SK-N-SH (cell line): ENCODE results near the gene EEF1B2. TPM values are rescaled to one million over a fixed set of nuclear protein-coding genes. Genes with fewer than 3 reads are reported as not detected.

ENCODE experiments used
- CTCF ChIA-PET: fragments of 300-600, 350-600 bp; formaldehyde crosslinking; extraction: SDS; loops from one replicate; lab custom pipeline; 2021; lab: Yijun Ruan, JAX
- POLR2A ChIA-PET: fragments of 350-600 bp; sonication (Branson Sonifier 250); formaldehyde crosslinking; extraction: SDS; loops from one replicate; lab custom pipeline; 2020; ENCODE audit warnings: antibody characterized with exemption, inconsistent platforms; lab: Yijun Ruan, JAX
- DNase-seq: peaks from one replicate; pipeline ENCODE4 v3.0.0; 2012
- H2AFZ ChIP-seq: fragments of 200-600 bp; sonication (generic); 2 replicates; pipeline ENCODE4 v1.8.1; 2016; ENCODE audit warnings: antibody characterized with exemption, mild to moderate bottlenecking, low read depth
- H3F3A ChIP-seq: fragments of 200-600 bp; sonication (generic); replicated peaks from 2 replicates; pipeline ENCODE3; 2016; ENCODE audit warnings: antibody characterized with exemption, mild to moderate bottlenecking; ENCODE audit not compliant: insufficient read depth
- H3K27ac ChIP-seq, 2 experiments: fragments of 200-500 bp in 1 of 2; fragments of 200-600 bp in 1 of 2; sonication (Bioruptor generic) in 1 of 2; sonication (generic), shearing (Covaris generic) in 1 of 2; 2 replicates each; pipeline versions ENCODE4 v1.5.1 to v1.6.1; 2014 to 2016; ENCODE audit warnings: low read depth in 2 of 2, inconsistent platforms in 1 of 2, low read length in 1 of 2, mild to moderate bottlenecking in 1 of 2, mixed read lengths in 1 of 2
- H3K27me3 ChIP-seq: fragments of 200-600 bp; sonication (generic), shearing (Covaris generic); 2 replicates; pipeline ENCODE4 v1.6.1; 2016; ENCODE audit warnings: mixed run types; ENCODE audit not compliant: insufficient read depth
- H3K36me3 ChIP-seq, 2 experiments: fragments of 200-500 bp in 1 of 2; fragments of 200-600 bp in 1 of 2; sonication (Bioruptor generic) in 1 of 2; sonication (generic) in 1 of 2; replicated peaks in 1 of 2; 2 replicates each; pipeline versions ENCODE3 to v1.5.1; 2014 to 2016; ENCODE audit warnings: low read length in 1 of 2, mild to moderate bottlenecking in 1 of 2; ENCODE audit not compliant: insufficient read depth in 2 of 2, control insufficient read depth in 1 of 2
- H3K4me1 ChIP-seq, 2 experiments: fragments of 200-500 bp in 1 of 2; fragments of 200-600 bp in 1 of 2; sonication (Bioruptor generic) in 1 of 2; sonication (generic), shearing (Covaris generic) in 1 of 2; 2 replicates each; pipeline versions ENCODE4 v1.5.1 to v1.6.1; 2014 to 2016; ENCODE audit warnings: low read depth in 1 of 2, low read length in 1 of 2, mixed run types in 1 of 2; ENCODE audit not compliant: insufficient read depth in 2 of 2, control insufficient read depth in 1 of 2
- H3K4me2 ChIP-seq: fragments of 200-600 bp; sonication (generic), shearing (Covaris generic); 2 replicates; pipeline ENCODE4 v1.6.1; 2017; ENCODE audit warnings: mixed run types
- H3K4me3 ChIP-seq, 2 experiments: fragments of 200-500 bp in 1 of 2; fragments of 200-600 bp in 1 of 2; sonication (Bioruptor generic) in 1 of 2; sonication (generic), shearing (Covaris generic) in 1 of 2; 2 replicates each; pipeline versions ENCODE4 v1.5.1 to v1.8.1; 2014 to 2016; ENCODE audit warnings: low read depth in 2 of 2, inconsistent platforms in 1 of 2, low read length in 1 of 2, mild to moderate bottlenecking in 1 of 2, mixed read lengths in 1 of 2, moderate library complexity in 1 of 2
- H3K79me2 ChIP-seq: fragments of 200-600 bp; sonication (generic); 2 replicates; pipeline ENCODE4 v1.8.1; 2017; ENCODE audit warnings: mild to moderate bottlenecking; ENCODE audit not compliant: insufficient read depth
- H3K9ac ChIP-seq: fragments of 200-600 bp; sonication (generic); 2 replicates; pipeline ENCODE4 v1.6.1; 2017; ENCODE audit warnings: mixed run types
- H3K9me2 ChIP-seq: fragments of 200-600 bp; sonication (generic); 2 replicates; pipeline ENCODE4 v1.6.1; 2017; ENCODE audit warnings: mixed run types
- H3K9me3 ChIP-seq: fragments of 200-600 bp; sonication (generic); 2 replicates; pipeline ENCODE4 v1.6.1; 2017; ENCODE audit warnings: mixed run types, mild to moderate bottlenecking, moderate library complexity
- H4K20me1 ChIP-seq: fragments of 200-600 bp; sonication (generic); 2 replicates; pipeline ENCODE4 v1.6.1; 2017; ENCODE audit warnings: mild to moderate bottlenecking, mixed run types; ENCODE audit not compliant: insufficient read depth
- CHD2 ChIP-seq: fragments of 150-350 bp; IDR thresholded peaks from 2 replicates; pipeline ENCODE4 v1.6.1; 2018; ENCODE audit warnings: low read length; ENCODE audit not compliant: partially characterized antibody
- ELF1 ChIP-seq: IDR thresholded peaks from 2 replicates; pipeline ENCODE4 v1.4.0; 2012
- EP300 ChIP-seq, 2 experiments: IDR thresholded peaks; 2 replicates each; pipeline versions ENCODE4 v1.4.0 to v1.6.1; 2012; ENCODE audit warnings: borderline replicate concordance in 1 of 2, low read depth in 1 of 2, low read length in 1 of 2
- EZH2phosphoT487 ChIP-seq: fragments of 200-600 bp; sonication (generic); IDR thresholded peaks from 2 replicates; pipeline ENCODE4 v1.6.1; 2017; ENCODE audit warnings: low read depth, mixed run types, mild to moderate bottlenecking, antibody characterized with exemption, moderate library complexity, borderline replicate concordance
- FOSL2 ChIP-seq: IDR thresholded peaks from 2 replicates; pipeline ENCODE4 v1.4.0; 2012; ENCODE audit warnings: low read depth, mild to moderate bottlenecking, moderate library complexity, borderline replicate concordance
- FOXM1 ChIP-seq: IDR thresholded peaks from 2 replicates; pipeline ENCODE4 v1.4.0; 2012; ENCODE audit warnings: low read depth, mild to moderate bottlenecking
- GABPA ChIP-seq: IDR thresholded peaks from 2 replicates; pipeline ENCODE4 v1.4.0; 2012; ENCODE audit warnings: low read depth, mild to moderate bottlenecking
- JUND ChIP-seq: IDR thresholded peaks from 2 replicates; pipeline ENCODE4 v1.4.0; 2012
- MXI1 ChIP-seq: IDR thresholded peaks from 2 replicates; pipeline ENCODE4 v1.6.1; 2012; ENCODE audit warnings: mild to moderate bottlenecking, low read depth, low read length, improper control_type of control experiment
- RAD21 ChIP-seq: IDR thresholded peaks from 2 replicates; pipeline ENCODE4 v1.6.1; 2012; ENCODE audit warnings: mild to moderate bottlenecking, low read length
- RFX5 ChIP-seq: IDR thresholded peaks from 2 replicates; pipeline ENCODE4 v1.6.1; 2012; ENCODE audit warnings: mild to moderate bottlenecking, improper control_type of control experiment, low read length
- RXRA ChIP-seq: IDR thresholded peaks from 2 replicates; pipeline ENCODE4 v1.4.0; 2012; ENCODE audit warnings: low read depth, mild to moderate bottlenecking, borderline replicate concordance
- SMC3 ChIP-seq: IDR thresholded peaks from 2 replicates; pipeline ENCODE4 v1.6.1; 2012; ENCODE audit warnings: low read depth, low read length, improper control_type of control experiment
- TAF1 ChIP-seq: IDR thresholded peaks from 2 replicates; pipeline ENCODE4 v1.6.1; 2012; ENCODE audit warnings: low read depth, mild to moderate bottlenecking, low read length, moderate library complexity, borderline replicate concordance
- TCF12 ChIP-seq: IDR thresholded peaks from 2 replicates; pipeline ENCODE4 v1.4.0; 2012
- TEAD4 ChIP-seq: IDR thresholded peaks from 2 replicates; pipeline ENCODE4 v1.4.0; 2012; ENCODE audit warnings: mild to moderate bottlenecking, borderline replicate concordance; ENCODE audit not compliant: insufficient read depth
- WGBS: methylation state at CpG from one replicate; pipeline ENCODE4 v1.1.6; 2017; ENCODE audit warnings: low lambda C conversion rate; 5-methylcytosine and 5-hydroxymethylcytosine counted together
- polyA plus RNA-seq, 3 experiments: library from polyadenylated mRNA; depleted of rRNA; stranded (reverse); fragments of >200 nt; gene quantifications; 2 replicates each; pipeline ENCODE4 v1.2.3, GENCODE V29; 2012
- TF ChIP-seq, protein P1 (sequence below): IDR thresholded peaks from 2 replicates; pipeline ENCODE4 v1.4.0; 2012; ENCODE audit warnings: low read depth
- TF ChIP-seq, protein P2 (sequence below): IDR thresholded peaks from 2 replicates; pipeline ENCODE4; 2012
- TF ChIP-seq, protein P3 (sequence below): fragments of 150-350 bp; IDR thresholded peaks from 2 replicates; pipeline ENCODE4 v1.6.1; 2016; ENCODE audit warnings: mild to moderate bottlenecking, low read depth, low read length
- TF ChIP-seq, protein P4 (sequence below): fragments of 200-600 bp; sonication (generic); IDR thresholded peaks from 2 replicates; pipeline ENCODE4 v1.6.1; 2017; ENCODE audit warnings: antibody characterized with exemption, mild to moderate bottlenecking, moderate library complexity
- TF ChIP-seq, protein P5 (sequence below): IDR thresholded peaks from 2 replicates; pipeline ENCODE4 v1.4.0; 2012; ENCODE audit warnings: low read depth, borderline replicate concordance

Gene EEF1B2
- polyA plus RNA-seq, 1 of the 3 experiments (the other 2 are of a cell fraction), result 815 TPM

DNA sequence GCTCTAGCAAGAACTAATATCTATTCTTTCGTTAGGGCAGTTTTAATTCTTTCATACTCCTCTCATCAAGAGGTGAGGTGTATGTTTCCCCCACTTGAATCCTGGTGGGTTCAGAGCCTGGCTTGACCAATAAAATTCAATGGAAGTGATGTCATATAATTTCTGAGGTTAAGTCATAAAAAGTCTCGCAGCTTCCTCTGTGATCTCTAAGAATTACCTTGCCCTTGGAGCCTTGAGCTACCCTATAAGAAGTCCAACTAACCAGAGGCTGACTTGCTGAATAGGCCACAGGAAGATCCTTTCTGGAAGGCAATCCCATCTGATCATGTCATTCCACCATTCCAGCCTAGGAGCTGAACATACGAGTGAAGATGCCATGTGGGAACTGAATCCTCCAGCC is 47.6 kb upstream of the EEF1B2 start:
- Histone ChIP-seq H3F3A (no peaks in the 10 kb centered on the region), H3K36me3 (peaks cover 0 to 11% of the 10 kb centered on the region in 2 experiments), H3K79me2 (no peaks in the 10 kb centered on the region), H2AFZ (no peak overlapping the region), H3K9ac (no peak overlapping the region), H4K20me1 (no peaks in the 10 kb centered on the region), H3K4me3 (no peak overlapping the region), H3K27ac (no peak overlapping the region), H3K4me2 (no peak overlapping the region), H3K9me3 (no peaks in the 10 kb centered on the region), H3K4me1 (no peaks in the 10 kb centered on the region), H3K9me2 (no peaks in the 10 kb centered on the region), H3K27me3 (no peaks in the 10 kb centered on the region)
- TF ChIP-seq SMC3, result no peak
- no peak for TF ChIP-seq ELF1
- TF ChIP-seq GABPA, result no peak
- no peak for TF ChIP-seq TEAD4
- no peak for TF ChIP-seq EP300 (IDR thresholded peaks at IDR 0.05; ENCODE audit: borderline replicate concordance in 1 of 2, low read depth in 1 of 2, low read length in 1 of 2)
- no peak for TF ChIP-seq RAD21
- TF ChIP-seq FOXM1, result no peak
- no peak for TF ChIP-seq FOSL2
- TF ChIP-seq JUND, result no peak
- TF ChIP-seq EZH2phosphoT487, result no peak
- no peak for TF ChIP-seq RXRA
- WGBS, result 90% methylated on average over 3 of the region's 3 CpGs
- CTCF ChIA-PET, result no interaction called here
- POLR2A ChIA-PET, result no interaction called here
- no peak for DNase-seq

DNA sequence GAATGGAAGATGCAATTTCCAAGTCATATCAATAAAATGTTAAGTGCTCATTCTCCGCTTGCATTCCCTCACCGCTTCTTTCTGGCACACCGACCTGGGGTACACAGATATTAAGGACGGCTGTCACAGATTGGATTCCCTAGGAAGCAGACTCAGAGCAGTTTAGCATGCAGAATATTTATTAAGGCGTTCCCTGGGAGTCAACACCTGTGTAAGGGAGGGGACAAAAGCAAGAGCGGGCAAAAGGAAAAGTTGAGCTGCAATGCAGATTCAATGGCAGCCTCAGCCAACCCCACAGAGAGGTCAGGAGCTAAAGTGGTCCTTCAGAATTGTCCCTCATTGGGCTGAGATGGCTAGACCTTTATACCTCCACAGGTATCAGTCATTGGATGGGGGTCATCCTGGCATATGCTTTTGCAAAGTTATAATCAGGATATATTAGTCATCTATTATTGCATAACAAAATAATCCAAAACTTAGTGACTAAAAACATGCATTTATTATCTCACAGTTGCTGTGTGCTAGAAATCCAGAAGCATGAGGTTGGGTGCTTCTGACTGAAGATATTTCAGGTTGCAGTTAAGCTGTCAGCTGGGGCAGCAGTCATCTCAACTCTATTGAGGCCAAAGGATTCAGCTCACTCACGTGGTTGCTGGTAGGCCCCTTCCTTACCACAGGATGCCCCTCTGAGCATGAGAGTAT is 46.7 kb upstream of the EEF1B2 start:
- H3K27ac ChIP-seq, result no peak overlapping the region
- no peak for DNase-seq
- H3K9me3 ChIP-seq, result no peaks in the 10 kb centered on the region
- ChIA-PET POLR2A (no interaction called here), CTCF (no interaction called here)
- no peaks in the 10 kb centered on the region for H3K79me2 ChIP-seq
- no peak overlapping the region for H3K9ac ChIP-seq
- H3F3A ChIP-seq, result no peaks in the 10 kb centered on the region
- no peaks in the 10 kb centered on the region for H3K9me2 ChIP-seq
- no peaks in the 10 kb centered on the region for H3K4me1 ChIP-seq
- H3K4me2 ChIP-seq, result no peak overlapping the region
- H3K27me3 ChIP-seq, result no peaks in the 10 kb centered on the region
- peaks cover 0 to 20% of the 10 kb centered on the region in 2 experiments for H3K36me3 ChIP-seq
- 99% methylated on average over 7 of the region's 7 CpGs for WGBS
- H2AFZ ChIP-seq, result no peak overlapping the region
- H3K4me3 ChIP-seq, result no peak overlapping the region
- TF ChIP-seq RAD21 (no peak), TCF12 (no peak), TAF1 (no peak), EP300 (IDR thresholded peaks at IDR 0.05; ENCODE audit: borderline replicate concordance in 1 of 2, low read depth in 1 of 2, low read length in 1 of 2) (no peak), SMC3 (no peak), CHD2 (no peak), EZH2phosphoT487 (no peak), RFX5 (no peak), MXI1 (no peak)
- TF ChIP-seq, protein P1, sequence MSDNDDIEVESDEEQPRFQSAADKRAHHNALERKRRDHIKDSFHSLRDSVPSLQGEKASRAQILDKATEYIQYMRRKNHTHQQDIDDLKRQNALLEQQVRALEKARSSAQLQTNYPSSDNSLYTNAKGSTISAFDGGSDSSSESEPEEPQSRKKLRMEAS, result no peak
- TF ChIP-seq, protein P2, sequence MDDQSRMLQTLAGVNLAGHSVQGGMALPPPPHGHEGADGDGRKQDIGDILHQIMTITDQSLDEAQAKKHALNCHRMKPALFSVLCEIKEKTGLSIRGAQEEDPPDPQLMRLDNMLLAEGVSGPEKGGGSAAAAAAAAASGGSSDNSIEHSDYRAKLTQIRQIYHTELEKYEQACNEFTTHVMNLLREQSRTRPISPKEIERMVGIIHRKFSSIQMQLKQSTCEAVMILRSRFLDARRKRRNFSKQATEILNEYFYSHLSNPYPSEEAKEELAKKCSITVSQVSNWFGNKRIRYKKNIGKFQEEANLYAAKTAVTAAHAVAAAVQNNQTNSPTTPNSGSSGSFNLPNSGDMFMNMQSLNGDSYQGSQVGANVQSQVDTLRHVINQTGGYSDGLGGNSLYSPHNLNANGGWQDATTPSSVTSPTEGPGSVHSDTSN, result no peak
- TF ChIP-seq, protein P3, sequence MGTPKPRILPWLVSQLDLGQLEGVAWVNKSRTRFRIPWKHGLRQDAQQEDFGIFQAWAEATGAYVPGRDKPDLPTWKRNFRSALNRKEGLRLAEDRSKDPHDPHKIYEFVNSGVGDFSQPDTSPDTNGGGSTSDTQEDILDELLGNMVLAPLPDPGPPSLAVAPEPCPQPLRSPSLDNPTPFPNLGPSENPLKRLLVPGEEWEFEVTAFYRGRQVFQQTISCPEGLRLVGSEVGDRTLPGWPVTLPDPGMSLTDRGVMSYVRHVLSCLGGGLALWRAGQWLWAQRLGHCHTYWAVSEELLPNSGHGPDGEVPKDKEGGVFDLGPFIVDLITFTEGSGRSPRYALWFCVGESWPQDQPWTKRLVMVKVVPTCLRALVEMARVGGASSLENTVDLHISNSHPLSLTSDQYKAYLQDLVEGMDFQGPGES, result no peak
- TF ChIP-seq, protein P4, sequence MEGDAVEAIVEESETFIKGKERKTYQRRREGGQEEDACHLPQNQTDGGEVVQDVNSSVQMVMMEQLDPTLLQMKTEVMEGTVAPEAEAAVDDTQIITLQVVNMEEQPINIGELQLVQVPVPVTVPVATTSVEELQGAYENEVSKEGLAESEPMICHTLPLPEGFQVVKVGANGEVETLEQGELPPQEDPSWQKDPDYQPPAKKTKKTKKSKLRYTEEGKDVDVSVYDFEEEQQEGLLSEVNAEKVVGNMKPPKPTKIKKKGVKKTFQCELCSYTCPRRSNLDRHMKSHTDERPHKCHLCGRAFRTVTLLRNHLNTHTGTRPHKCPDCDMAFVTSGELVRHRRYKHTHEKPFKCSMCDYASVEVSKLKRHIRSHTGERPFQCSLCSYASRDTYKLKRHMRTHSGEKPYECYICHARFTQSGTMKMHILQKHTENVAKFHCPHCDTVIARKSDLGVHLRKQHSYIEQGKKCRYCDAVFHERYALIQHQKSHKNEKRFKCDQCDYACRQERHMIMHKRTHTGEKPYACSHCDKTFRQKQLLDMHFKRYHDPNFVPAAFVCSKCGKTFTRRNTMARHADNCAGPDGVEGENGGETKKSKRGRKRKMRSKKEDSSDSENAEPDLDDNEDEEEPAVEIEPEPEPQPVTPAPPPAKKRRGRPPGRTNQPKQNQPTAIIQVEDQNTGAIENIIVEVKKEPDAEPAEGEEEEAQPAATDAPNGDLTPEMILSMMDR, result no peak
- TF ChIP-seq, protein P5, sequence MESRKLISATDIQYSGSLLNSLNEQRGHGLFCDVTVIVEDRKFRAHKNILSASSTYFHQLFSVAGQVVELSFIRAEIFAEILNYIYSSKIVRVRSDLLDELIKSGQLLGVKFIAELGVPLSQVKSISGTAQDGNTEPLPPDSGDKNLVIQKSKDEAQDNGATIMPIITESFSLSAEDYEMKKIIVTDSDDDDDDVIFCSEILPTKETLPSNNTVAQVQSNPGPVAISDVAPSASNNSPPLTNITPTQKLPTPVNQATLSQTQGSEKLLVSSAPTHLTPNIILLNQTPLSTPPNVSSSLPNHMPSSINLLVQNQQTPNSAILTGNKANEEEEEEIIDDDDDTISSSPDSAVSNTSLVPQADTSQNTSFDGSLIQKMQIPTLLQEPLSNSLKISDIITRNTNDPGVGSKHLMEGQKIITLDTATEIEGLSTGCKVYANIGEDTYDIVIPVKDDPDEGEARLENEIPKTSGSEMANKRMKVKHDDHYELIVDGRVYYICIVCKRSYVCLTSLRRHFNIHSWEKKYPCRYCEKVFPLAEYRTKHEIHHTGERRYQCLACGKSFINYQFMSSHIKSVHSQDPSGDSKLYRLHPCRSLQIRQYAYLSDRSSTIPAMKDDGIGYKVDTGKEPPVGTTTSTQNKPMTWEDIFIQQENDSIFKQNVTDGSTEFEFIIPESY, result no peak
- H4K20me1 ChIP-seq, result no peaks in the 10 kb centered on the region
